ENCODE results near the gene NR2F2.

DNA sequence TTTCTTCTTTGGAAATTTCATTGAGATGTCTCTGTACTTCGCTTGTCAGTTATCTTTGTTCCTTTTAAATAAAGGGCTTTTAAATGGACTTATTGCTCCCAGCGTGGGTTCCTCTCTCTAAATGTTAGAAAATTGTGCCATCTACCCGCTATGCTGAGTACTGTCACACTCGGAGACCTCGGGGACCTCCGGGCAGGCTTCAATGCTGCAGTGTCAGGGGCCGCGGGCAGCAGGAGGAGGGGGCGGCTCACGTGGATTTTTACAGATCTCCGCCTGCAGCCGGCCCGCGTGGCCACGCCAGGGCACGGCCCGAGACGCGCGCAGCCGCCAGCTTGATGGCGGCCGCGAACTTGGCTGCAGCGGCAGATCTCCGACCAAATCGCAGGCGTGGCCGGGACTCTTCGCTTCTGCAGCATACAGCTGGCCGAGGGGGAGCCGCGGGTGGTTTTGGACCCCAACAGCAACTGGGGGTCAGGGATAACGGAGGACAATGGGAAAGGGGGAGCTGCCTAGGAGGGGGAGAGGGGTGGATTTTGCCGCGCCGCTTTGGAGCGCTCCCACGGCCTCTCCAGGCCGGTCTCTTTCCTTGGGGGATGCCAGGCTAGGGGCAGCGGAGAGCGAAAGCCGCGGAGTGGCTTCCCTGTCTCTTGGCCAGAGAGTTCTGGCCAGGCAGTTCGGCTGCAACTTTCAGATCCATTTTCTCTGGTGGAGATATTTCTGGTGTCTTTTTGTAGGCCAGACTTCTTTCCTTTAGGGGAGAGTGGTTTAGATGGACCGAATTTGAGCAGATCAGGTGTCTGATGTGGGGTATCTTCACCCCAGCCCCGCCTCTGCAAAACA, 15.3 kb downstream of the NR2F2 start:
- TF ChIP-seq ZNF510 (CRISPR knock-in tag; IDR thresholded peaks at IDR 0.05; ENCODE audit: low read depth) = no peak
- TF ChIP-seq NFYB (CRISPR knock-in tag; IDR thresholded peaks at IDR 0.05) = no peak
- TF ChIP-seq RAD21 (CRISPR knock-in tag; IDR thresholded peaks at IDR 0.05) = peak; percentile 55; the same call in 1 of the 2 replicates
- TF ChIP-seq ESRRA (CRISPR knock-in tag; IDR thresholded peaks at IDR 0.05; ENCODE audit: low read depth) = no peak
- TF ChIP-seq, protein P1, sequence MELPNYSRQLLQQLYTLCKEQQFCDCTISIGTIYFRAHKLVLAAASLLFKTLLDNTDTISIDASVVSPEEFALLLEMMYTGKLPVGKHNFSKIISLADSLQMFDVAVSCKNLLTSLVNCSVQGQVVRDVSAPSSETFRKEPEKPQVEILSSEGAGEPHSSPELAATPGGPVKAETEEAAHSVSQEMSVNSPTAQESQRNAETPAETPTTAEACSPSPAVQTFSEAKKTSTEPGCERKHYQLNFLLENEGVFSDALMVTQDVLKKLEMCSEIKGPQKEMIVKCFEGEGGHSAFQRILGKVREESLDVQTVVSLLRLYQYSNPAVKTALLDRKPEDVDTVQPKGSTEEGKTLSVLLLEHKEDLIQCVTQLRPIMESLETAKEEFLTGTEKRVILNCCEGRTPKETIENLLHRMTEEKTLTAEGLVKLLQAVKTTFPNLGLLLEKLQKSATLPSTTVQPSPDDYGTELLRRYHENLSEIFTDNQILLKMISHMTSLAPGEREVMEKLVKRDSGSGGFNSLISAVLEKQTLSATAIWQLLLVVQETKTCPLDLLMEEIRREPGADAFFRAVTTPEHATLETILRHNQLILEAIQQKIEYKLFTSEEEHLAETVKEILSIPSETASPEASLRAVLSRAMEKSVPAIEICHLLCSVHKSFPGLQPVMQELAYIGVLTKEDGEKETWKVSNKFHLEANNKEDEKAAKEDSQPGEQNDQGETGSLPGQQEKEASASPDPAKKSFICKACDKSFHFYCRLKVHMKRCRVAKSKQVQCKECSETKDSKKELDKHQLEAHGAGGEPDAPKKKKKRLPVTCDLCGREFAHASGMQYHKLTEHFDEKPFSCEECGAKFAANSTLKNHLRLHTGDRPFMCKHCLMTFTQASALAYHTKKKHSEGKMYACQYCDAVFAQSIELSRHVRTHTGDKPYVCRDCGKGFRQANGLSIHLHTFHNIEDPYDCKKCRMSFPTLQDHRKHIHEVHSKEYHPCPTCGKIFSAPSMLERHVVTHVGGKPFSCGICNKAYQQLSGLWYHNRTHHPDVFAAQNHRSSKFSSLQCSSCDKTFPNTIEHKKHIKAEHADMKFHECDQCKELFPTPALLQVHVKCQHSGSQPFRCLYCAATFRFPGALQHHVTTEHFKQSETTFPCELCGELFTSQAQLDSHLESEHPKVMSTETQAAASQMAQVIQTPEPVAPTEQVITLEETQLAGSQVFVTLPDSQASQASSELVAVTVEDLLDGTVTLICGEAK (IDR thresholded peaks at IDR 0.05) = no peak
- TF ChIP-seq, protein P1 (CRISPR knock-in tag; IDR thresholded peaks at IDR 0.05) = no peak
- no peak for TF ChIP-seq ZNF263 (CRISPR knock-in tag; IDR thresholded peaks at IDR 0.05)
- no peak for TF ChIP-seq JARID2 (CRISPR knock-in tag; IDR thresholded peaks at IDR 0.05; ENCODE audit: insufficient replicate concordance)
- TF ChIP-seq, protein P2, sequence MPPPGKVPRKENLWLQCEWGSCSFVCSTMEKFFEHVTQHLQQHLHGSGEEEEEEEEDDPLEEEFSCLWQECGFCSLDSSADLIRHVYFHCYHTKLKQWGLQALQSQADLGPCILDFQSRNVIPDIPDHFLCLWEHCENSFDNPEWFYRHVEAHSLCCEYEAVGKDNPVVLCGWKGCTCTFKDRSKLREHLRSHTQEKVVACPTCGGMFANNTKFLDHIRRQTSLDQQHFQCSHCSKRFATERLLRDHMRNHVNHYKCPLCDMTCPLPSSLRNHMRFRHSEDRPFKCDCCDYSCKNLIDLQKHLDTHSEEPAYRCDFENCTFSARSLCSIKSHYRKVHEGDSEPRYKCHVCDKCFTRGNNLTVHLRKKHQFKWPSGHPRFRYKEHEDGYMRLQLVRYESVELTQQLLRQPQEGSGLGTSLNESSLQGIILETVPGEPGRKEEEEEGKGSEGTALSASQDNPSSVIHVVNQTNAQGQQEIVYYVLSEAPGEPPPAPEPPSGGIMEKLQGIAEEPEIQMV (CRISPR knock-in tag; IDR thresholded peaks at IDR 0.05; ENCODE audit: low read depth) = no peak
- no peak for TF ChIP-seq ZFP82 (CRISPR knock-in tag; IDR thresholded peaks at IDR 0.05; ENCODE audit: borderline replicate concordance)
- no peak for TF ChIP-seq TCF7 (IDR thresholded peaks at IDR 0.05; ENCODE audit: low read depth)
- TF ChIP-seq ATRX (CRISPR knock-in tag; IDR thresholded peaks at IDR 0.05; ENCODE audit: borderline replicate concordance) = no peak
- TF ChIP-seq NFE2L1 (CRISPR knock-in tag; IDR thresholded peaks at IDR 0.05; ENCODE audit: borderline replicate concordance) = no peak
- TF ChIP-seq RORA (CRISPR knock-in tag; IDR thresholded peaks at IDR 0.05) = no peak
